Mesenchymal stem cell (in vitro differentiated cells and primary cell): ENCODE measurements around the gene FAM83C.
"Not testable (repeated sequence)": the region's sequence is repeated elsewhere in the genome, so short reads cannot be mapped to it uniquely, and the experiment has no call there.

Experiments
- DNase-seq: peaks from one replicate; pipeline ENCODE4 v3.0.0-alpha.2; 2013
- H2AFZ ChIP-seq: one replicate; pipeline ENCODE4 v1.6.1; 2013; ENCODE audit warnings: low read depth, mild to moderate bottlenecking, control low read depth, inconsistent platforms, low read length, moderate library complexity
- H2AK5ac ChIP-seq: 2 replicates; pipeline ENCODE4 v1.6.1; 2013; ENCODE audit warnings: low read length, moderate library complexity, mild to moderate bottlenecking, inconsistent platforms; ENCODE audit not compliant: severe bottlenecking
- H2BK120ac ChIP-seq: one replicate; pipeline ENCODE4 v1.6.1; 2013; ENCODE audit warnings: low read depth, mild to moderate bottlenecking, inconsistent platforms, low read length, moderate library complexity
- H2BK12ac ChIP-seq, 2 experiments: one replicate each; pipeline ENCODE4 v1.6.1; 2013; ENCODE audit warnings: inconsistent platforms in 2 of 2, low read length in 2 of 2, mild to moderate bottlenecking in 2 of 2, moderate library complexity in 2 of 2, control low read depth in 1 of 2
- H2BK15ac ChIP-seq: one replicate; pipeline ENCODE4 v1.6.1; 2013; ENCODE audit warnings: mild to moderate bottlenecking, low read depth, inconsistent platforms; ENCODE audit not compliant: poor library complexity, severe bottlenecking
- H2BK5ac ChIP-seq: 2 replicates; pipeline ENCODE4 v1.6.1; 2013; ENCODE audit warnings: low read depth, mild to moderate bottlenecking, low read length, control low read depth, inconsistent platforms; ENCODE audit not compliant: poor library complexity, severe bottlenecking
- H3K14ac ChIP-seq, 2 experiments: one replicate each; pipeline ENCODE4 v1.6.1; 2013; ENCODE audit warnings: inconsistent platforms in 2 of 2, low read length in 2 of 2, control low read depth in 1 of 2, mild to moderate bottlenecking in 1 of 2, moderate library complexity in 1 of 2
- H3K18ac ChIP-seq, 2 experiments: one replicate each; pipeline ENCODE4 v1.6.1; 2013; ENCODE audit warnings: inconsistent platforms in 2 of 2, low read length in 2 of 2, control low read depth in 1 of 2, low read depth in 1 of 2, mild to moderate bottlenecking in 1 of 2
- H3K23ac ChIP-seq, 2 experiments: one replicate each; pipeline ENCODE4 v1.6.1; 2013; ENCODE audit warnings: inconsistent platforms in 2 of 2, low read length in 2 of 2, mild to moderate bottlenecking in 2 of 2, moderate library complexity in 2 of 2, control low read depth in 1 of 2
- H3K27ac ChIP-seq: 2 replicates; pipeline ENCODE4 v1.5.1; 2013; ENCODE audit warnings: mild to moderate bottlenecking, moderate library complexity, low read length, control low read depth, inconsistent platforms; ENCODE audit not compliant: poor library complexity, severe bottlenecking
- H3K27me3 ChIP-seq, 2 experiments: 2 replicates each; pipeline versions ENCODE4 v1.6.1 to v1.7.0; 2013; ENCODE audit warnings: low read length in 2 of 2, mild to moderate bottlenecking in 2 of 2, moderate library complexity in 2 of 2, control low read depth in 1 of 2, inconsistent platforms in 1 of 2; ENCODE audit not compliant: control insufficient read depth in 1 of 2, insufficient read depth in 1 of 2
- H3K36me3 ChIP-seq, 2 experiments: 2 replicates each; pipeline versions ENCODE4 v1.6.1 to v1.7.0; 2013; ENCODE audit warnings: low read length in 2 of 2, control low read depth in 1 of 2, inconsistent platforms in 1 of 2, low read depth in 1 of 2, mild to moderate bottlenecking in 1 of 2; ENCODE audit not compliant: insufficient read depth in 2 of 2, control insufficient read depth in 1 of 2
- H3K4ac ChIP-seq, 2 experiments: one replicate each; pipeline ENCODE4 v1.6.1; 2013; ENCODE audit warnings: inconsistent platforms in 2 of 2, low read length in 2 of 2, mild to moderate bottlenecking in 2 of 2, moderate library complexity in 2 of 2, control low read depth in 1 of 2, low read depth in 1 of 2
- H3K4me1 ChIP-seq: 2 replicates; pipeline ENCODE4 v1.6.1; 2013; ENCODE audit warnings: low read depth, low read length, control low read depth; ENCODE audit not compliant: control insufficient read depth, insufficient read depth
- H3K4me2 ChIP-seq: 2 replicates; pipeline ENCODE4 v1.6.1; 2013; ENCODE audit warnings: low read length, mild to moderate bottlenecking, inconsistent platforms; ENCODE audit not compliant: poor library complexity, severe bottlenecking
- H3K4me3 ChIP-seq, 2 experiments: 2 replicates each; pipeline versions ENCODE4 v1.5.1 to v1.7.0; 2013; ENCODE audit warnings: low read length in 2 of 2, mild to moderate bottlenecking in 2 of 2, control low read depth in 1 of 2, low read depth in 1 of 2; ENCODE audit not compliant: insufficient read depth in 1 of 2
- H3K79me1 ChIP-seq: replicated peaks from 2 replicates; pipeline ENCODE4 v1.6.1; 2013; ENCODE audit warnings: mild to moderate bottlenecking, control low read depth, low read length, inconsistent platforms; ENCODE audit not compliant: poor library complexity, severe bottlenecking
- H3K9ac ChIP-seq: 2 replicates; pipeline ENCODE4 v1.7.0; 2013; ENCODE audit warnings: mild to moderate bottlenecking, low read length, moderate library complexity
- H3K9me3 ChIP-seq: 2 replicates; pipeline ENCODE4 v1.7.0; 2013; ENCODE audit warnings: mild to moderate bottlenecking, low read length; ENCODE audit not compliant: control insufficient read depth
- H4K8ac ChIP-seq: one replicate; pipeline ENCODE4 v1.6.1; 2013; ENCODE audit warnings: inconsistent platforms, mild to moderate bottlenecking, low read length, moderate library complexity
- H4K91ac ChIP-seq: one replicate; pipeline ENCODE4 v1.6.1; 2013; ENCODE audit warnings: mild to moderate bottlenecking, low read length, inconsistent platforms
- WGBS: methylation state at CpG from one replicate; pipeline ENCODE4 v1.1.7; 2013; ENCODE audit warnings: mixed read lengths; 5-methylcytosine and 5-hydroxymethylcytosine counted together

Gene FAM83C

GRCh38 chr20:35257175-35257909 is 34.9 kb downstream of the FAM83C start:
- Histone ChIP-seq H4K8ac (no peak overlapping the region), H2BK120ac (no peak overlapping the region), H3K27me3 (no peaks in the 10 kb centered on the region), H3K27ac (no peak overlapping the region), H4K91ac (no peak overlapping the region), H3K4me3 (no peak overlapping the region), H2BK12ac (no peak overlapping the region), H2AFZ (no peak overlapping the region), H3K36me3 (peaks cover 2 to 13% of the 10 kb centered on the region in 2 experiments), H2BK5ac (no peak overlapping the region), H3K9me3 (no peaks in the 10 kb centered on the region), H3K4me1 (peaks cover 29% of the 10 kb centered on the region), H3K79me1 (peaks cover 8% of the 10 kb centered on the region), H3K4me2 (no peak overlapping the region), H2AK5ac (peak overlapping the region; percentile 24), H2BK15ac (peak overlapping the region; percentile 2), H3K18ac (no peak overlapping the region), H3K4ac (no peak overlapping the region), H3K23ac (no peak overlapping the region), H3K14ac (no peak overlapping the region), H3K9ac (no peak overlapping the region)
- WGBS = 90% methylated on average over 6 of the region's 8 CpGs
- no peak for DNase-seq

DNA sequence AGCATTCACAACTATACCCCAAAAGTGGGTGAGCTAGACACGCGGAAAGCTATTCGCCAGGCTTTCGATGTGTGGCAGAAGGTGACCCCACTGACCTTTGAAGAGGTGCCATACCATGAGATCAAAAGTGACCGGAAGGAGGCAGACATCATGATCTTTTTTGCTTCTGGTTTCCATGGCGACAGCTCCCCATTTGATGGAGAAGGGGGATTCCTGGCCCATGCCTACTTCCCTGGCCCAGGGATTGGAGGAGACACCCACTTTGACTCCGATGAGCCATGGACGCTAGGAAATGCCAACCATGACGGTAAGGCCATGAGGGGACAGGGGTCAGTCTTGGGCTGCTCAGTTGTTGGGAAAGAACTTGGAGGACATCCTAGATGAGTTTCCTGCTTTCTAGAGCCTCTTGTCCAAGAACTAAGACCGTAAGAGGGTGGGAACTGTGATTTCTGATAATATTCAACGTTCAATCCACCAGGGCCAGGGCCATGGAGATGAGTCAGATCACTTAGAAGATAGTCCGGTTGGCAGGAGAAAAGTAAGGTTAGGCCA is 37.7 kb downstream of the FAM83C start:
- Histone ChIP-seq H2AK5ac (no peak overlapping the region), H3K4me1 (peaks cover 9% of the 10 kb centered on the region), H3K9ac (no peak overlapping the region), H3K36me3 (peaks cover 2 to 7% of the 10 kb centered on the region in 2 experiments), H2BK120ac (no peak overlapping the region), H2AFZ (no peak overlapping the region), H2BK12ac (no peak overlapping the region), H3K79me1 (peaks cover 3% of the 10 kb centered on the region), H3K27ac (no peak overlapping the region), H3K27me3 (no peaks in the 10 kb centered on the region), H3K23ac (no peak overlapping the region), H2BK5ac (no peak overlapping the region), H4K8ac (no peak overlapping the region), H3K4me3 (no peak overlapping the region), H3K14ac (no peak overlapping the region), H2BK15ac (no peak overlapping the region), H3K18ac (no peak overlapping the region), H3K4me2 (no peak overlapping the region), H3K9me3 (no peaks in the 10 kb centered on the region), H4K91ac (no peak overlapping the region), H3K4ac (no peak overlapping the region)
- 95% methylated on average over 12 of the region's 12 CpGs for WGBS
- DNase-seq = no peak

DNA sequence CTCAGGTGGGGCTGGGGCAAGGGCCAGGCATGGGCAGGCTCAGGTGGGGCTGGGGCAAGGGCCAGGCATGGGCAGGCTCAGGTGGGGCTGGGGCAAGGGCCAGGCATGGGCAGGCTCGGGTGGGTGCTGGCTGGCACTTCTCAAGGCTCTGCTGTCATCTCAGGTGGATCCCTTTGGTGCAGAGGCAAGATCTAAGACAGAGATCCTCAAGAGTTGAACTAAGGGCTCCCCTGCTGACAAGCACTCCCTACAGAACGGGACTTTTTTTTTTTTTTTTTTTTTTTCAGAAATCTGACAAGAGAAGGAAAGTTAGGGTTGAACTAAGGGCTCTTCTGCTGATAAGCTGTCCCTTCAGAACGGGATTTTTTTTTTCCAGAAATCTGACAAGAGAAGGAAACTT is 39.2 kb downstream of the FAM83C start:
- no peak overlapping the region for H3K4ac ChIP-seq
- no peak overlapping the region for H2BK5ac ChIP-seq
- H2BK120ac ChIP-seq = no peak overlapping the region
- H4K8ac ChIP-seq = no peak overlapping the region
- no peak overlapping the region for H3K18ac ChIP-seq
- 68% methylated on average over 3 of the region's 3 CpGs for WGBS
- H3K9me3 ChIP-seq = no peaks in the 10 kb centered on the region
- H3K27ac ChIP-seq = no peak overlapping the region
- no peak overlapping the region for H3K14ac ChIP-seq
- no peak for DNase-seq
- H3K23ac ChIP-seq = no peak overlapping the region
- H2BK15ac ChIP-seq = no peak overlapping the region
- no peaks in the 10 kb centered on the region for H3K79me1 ChIP-seq
- H3K36me3 ChIP-seq = peaks cover 2 to 4% of the 10 kb centered on the region in 2 experiments
- no peaks in the 10 kb centered on the region for H3K27me3 ChIP-seq
- H3K4me3 ChIP-seq = no peak overlapping the region
- H2BK12ac ChIP-seq = no peak overlapping the region
- no peak overlapping the region for H3K9ac ChIP-seq
- H2AK5ac ChIP-seq = no peak overlapping the region
- no peak overlapping the region for H4K91ac ChIP-seq
- no peak overlapping the region for H3K4me2 ChIP-seq
- no peak overlapping the region for H2AFZ ChIP-seq
- H3K4me1 ChIP-seq = peaks cover 9% of the 10 kb centered on the region

DNA sequence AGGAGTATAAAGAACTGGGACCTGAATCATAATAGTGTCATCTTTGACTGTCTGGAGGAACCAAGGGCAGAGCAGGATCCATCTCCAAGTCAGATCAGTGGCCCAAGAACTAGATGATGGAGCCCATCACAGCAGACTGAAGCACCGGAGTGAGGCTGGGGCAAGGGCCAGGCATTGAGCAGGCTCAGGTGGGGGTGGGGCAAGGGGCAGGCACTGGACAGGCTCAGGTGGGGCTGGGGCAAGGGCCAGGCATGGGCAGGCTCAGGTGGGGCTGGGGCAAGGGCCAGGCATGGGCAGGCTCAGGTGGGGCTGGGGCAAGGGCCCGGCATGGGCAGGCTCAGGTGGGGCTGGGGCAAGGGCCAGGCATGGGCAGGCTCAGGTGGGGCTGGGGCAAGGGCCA is 39.6 kb downstream of the FAM83C start:
- not testable (repeated sequence) for H2BK120ac ChIP-seq, H3K27me3 ChIP-seq, H3K4me3 ChIP-seq, DNase-seq, H3K36me3 ChIP-seq, H2AK5ac ChIP-seq, H3K9ac ChIP-seq, H3K4me1 ChIP-seq, H3K23ac ChIP-seq, H4K8ac ChIP-seq, H3K18ac ChIP-seq, H2BK12ac ChIP-seq, H3K4ac ChIP-seq, H3K4me2 ChIP-seq, H2BK5ac ChIP-seq, H2BK15ac ChIP-seq, H3K14ac ChIP-seq, H3K27ac ChIP-seq, H3K9me3 ChIP-seq, H3K79me1 ChIP-seq, H2AFZ ChIP-seq, H4K91ac ChIP-seq
- 100% methylated on average over 2 of the region's 2 CpGs for WGBS
